A549 (cell line): ENCODE data around the gene TMEM269. TPM values are rescaled to one million over a fixed set of nuclear protein-coding genes. Genes with fewer than 3 reads are reported as not detected.

Source experiments
- ATAC-seq, 2 experiments: fragments of 200-7000 bp in 1 of 2; fragments of >200 bp in 1 of 2; cut with Nextera tagmentation in 1 of 2; cut with Tn5 transposase in 1 of 2; 3 replicates each; pipeline versions ENCODE4 v1.8.0 to v1.9.1; 2018 to 2020; ENCODE audit warnings: mild to moderate bottlenecking in 1 of 2, moderate library complexity in 1 of 2
- CTCF ChIA-PET: fragments of 300-600 bp; sonication (Branson Sonifier 250); formaldehyde crosslinking; extraction: SDS; loops from one replicate; lab custom pipeline; 2021; ENCODE audit warnings: antibody characterized with exemption, inconsistent platforms; lab: Yijun Ruan, JAX
- POLR2A ChIA-PET: fragments of 350-600 bp; formaldehyde crosslinking; extraction: SDS; loops from one replicate; lab custom pipeline; 2021; ENCODE audit warnings: antibody characterized with exemption, inconsistent platforms; lab: Yijun Ruan, JAX
- DNase-seq, 2 experiments: peaks; one replicate each; pipeline versions ENCODE4 v3.0.0 to v3.0.0-alpha.2; 2011 to 2016; ENCODE audit warnings: low read depth in 1 of 2, low spot score in 1 of 2
- FAIRE-seq: peaks from 2 replicates; lab custom pipeline; 2011; peaks lifted over from hg19 to GRCh38; lab: Jason Lieb, UNC
- H3K27ac ChIP-seq, 2 experiments: fragments of >200 bp; sonication (Bioruptor Twin); formaldehyde crosslinking; 3 replicates each; pipeline ENCODE4 v1.5.1; 2016 to 2017
- H3K4me1 ChIP-seq: fragments of >200 bp; sonication (Bioruptor Twin); formaldehyde crosslinking; 3 replicates; pipeline ENCODE4 v1.6.1; 2016
- H3K4me2 ChIP-seq: fragments of >200 bp; sonication (Bioruptor Twin); formaldehyde crosslinking; 3 replicates; pipeline ENCODE4 v1.6.1; 2016
- H3K4me3 ChIP-seq: fragments of >200 bp; sonication (Bioruptor Twin); formaldehyde crosslinking; 3 replicates; pipeline ENCODE4 v1.5.1; 2016
- H3K9me3 ChIP-seq: fragments of >200 bp; sonication (Bioruptor Twin); formaldehyde crosslinking; 3 replicates; pipeline ENCODE4 v1.6.1; 2016
- BHLHE40 ChIP-seq: IDR thresholded peaks from 2 replicates; pipeline ENCODE4 v1.6.1; 2012; ENCODE audit warnings: low read depth, low read length, inconsistent platforms
- CEBPB ChIP-seq, 2 experiments: fragments of >200 bp in 1 of 2; sonication (Bioruptor Twin) in 1 of 2; formaldehyde crosslinking in 1 of 2; IDR thresholded peaks; 2 replicates each; pipeline ENCODE4 v1.6.1; 2012 to 2016
- CHD4 ChIP-seq: fragments of 200-600 bp; sonication (generic); IDR thresholded peaks from 2 replicates; pipeline ENCODE4 v1.6.1; 2016; ENCODE audit warnings: antibody characterized with exemption, mild to moderate bottlenecking, borderline replicate concordance
- EHMT2 ChIP-seq: fragments of 200-600 bp; sonication (generic); IDR thresholded peaks from 2 replicates; pipeline ENCODE4 v1.6.1; 2016; ENCODE audit warnings: antibody characterized with exemption, low read depth, mild to moderate bottlenecking, moderate library complexity
- FOSB ChIP-seq: fragments of 250-450 bp; sonication (Bioruptor Pico); IDR thresholded peaks from 2 replicates; pipeline ENCODE4 v1.5.0; 2020; ENCODE audit warnings: mild to moderate bottlenecking, moderate library complexity
- FOXS1 ChIP-seq: fragments of 250-450 bp; sonication (Bioruptor Pico); IDR thresholded peaks from 2 replicates; pipeline ENCODE4 v1.5.0; 2020; ENCODE audit warnings: mild to moderate bottlenecking, moderate library complexity
- HOXB13 ChIP-seq: fragments of 250-450 bp; sonication (Bioruptor Pico); IDR thresholded peaks from 2 replicates; pipeline ENCODE4 v1.5.0; 2020; ENCODE audit warnings: low read depth, mild to moderate bottlenecking, moderate library complexity
- KDM1A ChIP-seq: fragments of 200-600 bp; sonication (generic); IDR thresholded peaks from 2 replicates; pipeline ENCODE4 v1.6.1; 2016; ENCODE audit warnings: low read depth, mild to moderate bottlenecking
- MAZ ChIP-seq: fragments of 150-350 bp; IDR thresholded peaks from 2 replicates; pipeline ENCODE4 v1.6.1; 2014; ENCODE audit warnings: antibody characterized with exemption, low read depth, low read length, borderline replicate concordance
- NFE2L2 ChIP-seq: fragments of 150-350 bp; conservative IDR thresholded peaks from 2 replicates; pipeline ENCODE4 v1.6.1; 2014; ENCODE audit warnings: low read length
- NPAS2 ChIP-seq: fragments of 250-450 bp; sonication (Bioruptor Pico); IDR thresholded peaks from 2 replicates; pipeline ENCODE4 v1.8.0; 2022; ENCODE audit warnings: mild to moderate bottlenecking, moderate library complexity, borderline replicate concordance
- NR3C1 ChIP-seq: fragments of >200 bp; sonication (Bioruptor Twin); formaldehyde crosslinking; IDR thresholded peaks from 3 replicates; pipeline ENCODE4 v1.6.1; 2017
- POLR2AphosphoS2 ChIP-seq: conservative IDR thresholded peaks from 2 replicates; pipeline ENCODE4 v1.6.1; 2012; ENCODE audit warnings: low read length, improper control_type of control experiment, inconsistent platforms
- RFX5 ChIP-seq: fragments of 450-650 bp; IDR thresholded peaks from 2 replicates; pipeline ENCODE4 v1.7.1; 2014; ENCODE audit warnings: antibody characterized with exemption, mild to moderate bottlenecking, moderate library complexity
- SMC3 ChIP-seq: fragments of >200 bp; sonication (Bioruptor Twin); formaldehyde crosslinking; IDR thresholded peaks from 3 replicates; pipeline ENCODE4 v1.6.1; 2018; ENCODE audit warnings: inconsistent platforms
- SREBF2 ChIP-seq: fragments of 450-650 bp; IDR thresholded peaks from 2 replicates; pipeline ENCODE4 v1.6.1; 2014; ENCODE audit warnings: mild to moderate bottlenecking, moderate library complexity
- TFCP2L1 ChIP-seq: fragments of 250-450 bp; sonication (Bioruptor Pico); IDR thresholded peaks from 2 replicates; pipeline ENCODE4 v1.5.0; 2021; ENCODE audit warnings: mild to moderate bottlenecking
- ZC3H11A ChIP-seq: fragments of 450-650 bp; IDR thresholded peaks from 2 replicates; pipeline ENCODE4 v1.6.1; 2014; ENCODE audit warnings: antibody characterized with exemption, mild to moderate bottlenecking
- polyA plus RNA-seq, 4 experiments: library from polyadenylated mRNA; depleted of rRNA in 3 of 4; stranded (reverse); fragments of >200 nt; fragmentation: RNase III in 1 of 4; extraction: RNeasy Plus Mini Kit Qiagen cat#74134 plus additional on column Dnase treatment in 1 of 4; gene quantifications; 2 replicates in 3 of 4; 3 replicates in 1 of 4; pipeline ENCODE4 v1.2.3, GENCODE V29; 2011 to 2017
- TF ChIP-seq, protein P1 (sequence below): fragments of >200 bp; sonication (Bioruptor Twin); formaldehyde crosslinking; IDR thresholded peaks from 3 replicates; pipeline ENCODE4 v1.5.1; 2016
- TF ChIP-seq, protein P2 (sequence below): fragments of 250-450 bp; sonication (Bioruptor Pico); IDR thresholded peaks from 2 replicates; pipeline ENCODE4 v1.5.0; 2021; ENCODE audit warnings: mild to moderate bottlenecking, moderate library complexity, borderline replicate concordance
- TF ChIP-seq, protein P3 (sequence below): fragments of 200-600 bp; sonication (generic); IDR thresholded peaks from 2 replicates; pipeline ENCODE4 v1.6.1; 2016; ENCODE audit warnings: antibody characterized with exemption, mild to moderate bottlenecking, moderate library complexity
- TF ChIP-seq, protein P4 (sequence below): fragments of 250-450 bp; sonication (Bioruptor Pico); IDR thresholded peaks from 2 replicates; pipeline ENCODE4 v1.5.0; 2020; ENCODE audit warnings: low read depth, mild to moderate bottlenecking, moderate library complexity

TMEM269 gene
- polyA plus RNA-seq, 2 of the 4 experiments (the other 2 are of a cell fraction), result 0.21 TPM

DNA sequence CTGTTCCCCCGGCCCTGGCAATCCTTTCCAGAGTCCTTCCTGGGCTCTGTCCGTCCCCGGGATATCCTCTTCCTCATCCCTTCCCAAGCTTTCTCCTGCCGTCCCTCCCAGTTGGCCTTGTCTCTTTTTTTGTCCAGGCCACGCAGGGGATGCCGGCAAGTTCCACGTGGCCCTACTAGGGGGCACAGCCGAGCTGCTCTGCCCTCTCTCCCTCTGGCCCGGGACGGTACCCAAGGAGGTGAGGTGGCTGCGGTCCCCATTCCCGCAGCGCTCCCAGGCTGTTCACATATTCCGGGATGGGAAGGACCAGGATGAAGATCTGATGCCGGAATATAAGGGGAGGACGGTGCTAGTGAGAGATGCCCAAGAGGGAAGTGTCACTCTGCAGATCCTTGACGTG is 45.8 kb downstream of the TMEM269 start (continued):
- TF ChIP-seq, protein P1, sequence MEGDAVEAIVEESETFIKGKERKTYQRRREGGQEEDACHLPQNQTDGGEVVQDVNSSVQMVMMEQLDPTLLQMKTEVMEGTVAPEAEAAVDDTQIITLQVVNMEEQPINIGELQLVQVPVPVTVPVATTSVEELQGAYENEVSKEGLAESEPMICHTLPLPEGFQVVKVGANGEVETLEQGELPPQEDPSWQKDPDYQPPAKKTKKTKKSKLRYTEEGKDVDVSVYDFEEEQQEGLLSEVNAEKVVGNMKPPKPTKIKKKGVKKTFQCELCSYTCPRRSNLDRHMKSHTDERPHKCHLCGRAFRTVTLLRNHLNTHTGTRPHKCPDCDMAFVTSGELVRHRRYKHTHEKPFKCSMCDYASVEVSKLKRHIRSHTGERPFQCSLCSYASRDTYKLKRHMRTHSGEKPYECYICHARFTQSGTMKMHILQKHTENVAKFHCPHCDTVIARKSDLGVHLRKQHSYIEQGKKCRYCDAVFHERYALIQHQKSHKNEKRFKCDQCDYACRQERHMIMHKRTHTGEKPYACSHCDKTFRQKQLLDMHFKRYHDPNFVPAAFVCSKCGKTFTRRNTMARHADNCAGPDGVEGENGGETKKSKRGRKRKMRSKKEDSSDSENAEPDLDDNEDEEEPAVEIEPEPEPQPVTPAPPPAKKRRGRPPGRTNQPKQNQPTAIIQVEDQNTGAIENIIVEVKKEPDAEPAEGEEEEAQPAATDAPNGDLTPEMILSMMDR, result no peak
- TF ChIP-seq, protein P2, sequence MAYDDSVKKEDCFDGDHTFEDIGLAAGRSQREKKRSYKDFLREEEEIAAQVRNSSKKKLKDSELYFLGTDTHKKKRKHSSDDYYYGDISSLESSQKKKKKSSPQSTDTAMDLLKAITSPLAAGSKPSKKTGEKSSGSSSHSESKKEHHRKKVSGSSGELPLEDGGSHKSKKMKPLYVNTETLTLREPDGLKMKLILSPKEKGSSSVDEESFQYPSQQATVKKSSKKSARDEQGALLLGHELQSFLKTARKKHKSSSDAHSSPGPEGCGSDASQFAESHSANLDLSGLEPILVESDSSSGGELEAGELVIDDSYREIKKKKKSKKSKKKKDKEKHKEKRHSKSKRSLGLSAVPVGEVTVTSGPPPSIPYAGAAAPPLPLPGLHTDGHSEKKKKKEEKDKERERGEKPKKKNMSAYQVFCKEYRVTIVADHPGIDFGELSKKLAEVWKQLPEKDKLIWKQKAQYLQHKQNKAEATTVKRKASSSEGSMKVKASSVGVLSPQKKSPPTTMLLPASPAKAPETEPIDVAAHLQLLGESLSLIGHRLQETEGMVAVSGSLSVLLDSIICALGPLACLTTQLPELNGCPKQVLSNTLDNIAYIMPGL (CRISPR knock-in tag), result no peak
- TF ChIP-seq TFCP2L1, result no peak
- no peak for TF ChIP-seq KDM1A
- no peak for TF ChIP-seq MAZ
- TF ChIP-seq BHLHE40, result no peak

DNA sequence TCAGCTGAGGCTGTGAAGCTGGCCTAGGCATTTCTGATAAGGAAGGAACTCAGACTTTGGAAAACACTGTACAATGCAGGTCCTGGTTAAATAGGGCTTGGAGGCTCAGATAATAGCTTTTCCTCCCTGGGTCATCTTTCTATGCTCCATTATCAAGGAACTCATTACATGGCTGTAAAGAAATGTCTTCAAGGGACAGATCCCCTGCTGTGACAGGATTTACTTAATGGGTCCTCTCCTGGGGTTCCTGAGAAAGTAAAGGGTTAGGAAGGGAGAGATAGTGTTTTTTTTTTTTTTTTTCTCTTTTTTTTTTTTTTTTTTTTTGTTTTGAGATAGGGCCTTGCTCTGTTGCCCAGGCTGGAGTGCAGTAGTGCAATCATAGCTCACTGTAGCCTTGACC is 46.5 kb downstream of the TMEM269 start:
- no peak overlapping the region for H3K4me3 ChIP-seq
- no peak for ATAC-seq
- H3K4me2 ChIP-seq, result no peak overlapping the region
- no peaks in the 10 kb centered on the region for H3K4me1 ChIP-seq
- ChIA-PET CTCF (interaction anchor here (0.6 to 2.1 kb wide), 5 partner anchors 10 to 243 kb away, joined by 3 to 5 read pairs (median 3); partner anchors contain the start of gene ZNF691), POLR2A (interaction anchor here (1.1 kb wide), 1 partner anchor 15 kb away, joined by 3 read pairs; the partner anchor contains the start of gene ZNF691)
- H3K9me3 ChIP-seq, result no peaks in the 10 kb centered on the region
- no peak for DNase-seq
- no peak for FAIRE-seq
- H3K27ac ChIP-seq, result no peak overlapping the region
- TF ChIP-seq BHLHE40, result no peak
- no peak for TF ChIP-seq EHMT2
- TF ChIP-seq, protein P2 (CRISPR knock-in tag), result no peak
- no peak for TF ChIP-seq SREBF2
- no peak for TF ChIP-seq CEBPB (IDR thresholded peaks at IDR 0.05)
- no peak for TF ChIP-seq FOSB (CRISPR knock-in tag)
- TF ChIP-seq KDM1A, result no peak
- no peak for TF ChIP-seq CHD4
- TF ChIP-seq HOXB13, result no peak
- TF ChIP-seq NFE2L2, result no peak
- no peak for TF ChIP-seq RFX5
- no peak for TF ChIP-seq FOXS1 (CRISPR knock-in tag)
- TF ChIP-seq, protein P3, sequence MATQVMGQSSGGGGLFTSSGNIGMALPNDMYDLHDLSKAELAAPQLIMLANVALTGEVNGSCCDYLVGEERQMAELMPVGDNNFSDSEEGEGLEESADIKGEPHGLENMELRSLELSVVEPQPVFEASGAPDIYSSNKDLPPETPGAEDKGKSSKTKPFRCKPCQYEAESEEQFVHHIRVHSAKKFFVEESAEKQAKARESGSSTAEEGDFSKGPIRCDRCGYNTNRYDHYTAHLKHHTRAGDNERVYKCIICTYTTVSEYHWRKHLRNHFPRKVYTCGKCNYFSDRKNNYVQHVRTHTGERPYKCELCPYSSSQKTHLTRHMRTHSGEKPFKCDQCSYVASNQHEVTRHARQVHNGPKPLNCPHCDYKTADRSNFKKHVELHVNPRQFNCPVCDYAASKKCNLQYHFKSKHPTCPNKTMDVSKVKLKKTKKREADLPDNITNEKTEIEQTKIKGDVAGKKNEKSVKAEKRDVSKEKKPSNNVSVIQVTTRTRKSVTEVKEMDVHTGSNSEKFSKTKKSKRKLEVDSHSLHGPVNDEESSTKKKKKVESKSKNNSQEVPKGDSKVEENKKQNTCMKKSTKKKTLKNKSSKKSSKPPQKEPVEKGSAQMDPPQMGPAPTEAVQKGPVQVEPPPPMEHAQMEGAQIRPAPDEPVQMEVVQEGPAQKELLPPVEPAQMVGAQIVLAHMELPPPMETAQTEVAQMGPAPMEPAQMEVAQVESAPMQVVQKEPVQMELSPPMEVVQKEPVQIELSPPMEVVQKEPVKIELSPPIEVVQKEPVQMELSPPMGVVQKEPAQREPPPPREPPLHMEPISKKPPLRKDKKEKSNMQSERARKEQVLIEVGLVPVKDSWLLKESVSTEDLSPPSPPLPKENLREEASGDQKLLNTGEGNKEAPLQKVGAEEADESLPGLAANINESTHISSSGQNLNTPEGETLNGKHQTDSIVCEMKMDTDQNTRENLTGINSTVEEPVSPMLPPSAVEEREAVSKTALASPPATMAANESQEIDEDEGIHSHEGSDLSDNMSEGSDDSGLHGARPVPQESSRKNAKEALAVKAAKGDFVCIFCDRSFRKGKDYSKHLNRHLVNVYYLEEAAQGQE, result no peak
- no peak for TF ChIP-seq NR3C1
- TF ChIP-seq, protein P4, sequence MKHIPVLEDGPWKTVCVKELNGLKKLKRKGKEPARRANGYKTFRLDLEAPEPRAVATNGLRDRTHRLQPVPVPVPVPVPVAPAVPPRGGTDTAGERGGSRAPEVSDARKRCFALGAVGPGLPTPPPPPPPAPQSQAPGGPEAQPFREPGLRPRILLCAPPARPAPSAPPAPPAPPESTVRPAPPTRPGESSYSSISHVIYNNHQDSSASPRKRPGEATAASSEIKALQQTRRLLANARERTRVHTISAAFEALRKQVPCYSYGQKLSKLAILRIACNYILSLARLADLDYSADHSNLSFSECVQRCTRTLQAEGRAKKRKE, result no peak
- no peak for TF ChIP-seq SMC3
- TF ChIP-seq ZC3H11A, result no peak
- no peak for TF ChIP-seq POLR2AphosphoS2
- no peak for TF ChIP-seq NPAS2 (CRISPR knock-in tag)
